KMS-11 (cell line): ENCODE data around the gene SPTB.

Source experiments
- H2AFZ ChIP-seq: fragments of 200-600 bp; sonication (generic); 2 replicates; pipeline ENCODE4 v1.6.1; 2016; ENCODE audit warnings: antibody characterized with exemption, mixed run types, low read depth
- H3K27ac ChIP-seq: fragments of 200-600 bp; sonication (generic); 2 replicates; pipeline ENCODE4 v1.6.1; 2016; ENCODE audit warnings: mild to moderate bottlenecking, mixed run types
- H3K27me3 ChIP-seq: fragments of 200-600 bp; sonication (generic); 2 replicates; pipeline ENCODE4 v1.6.1; 2017; ENCODE audit warnings: mild to moderate bottlenecking, low read depth, mixed run types, moderate library complexity; ENCODE audit not compliant: insufficient read depth
- H3K36me3 ChIP-seq: fragments of 200-600 bp; sonication (generic); 2 replicates; pipeline ENCODE4 v1.6.1; 2017; ENCODE audit warnings: mild to moderate bottlenecking, mixed run types; ENCODE audit not compliant: insufficient read depth
- H3K4me1 ChIP-seq: fragments of 200-600 bp; sonication (generic); 2 replicates; pipeline ENCODE4 v1.6.1; 2016; ENCODE audit warnings: mild to moderate bottlenecking, low read depth, mixed run types; ENCODE audit not compliant: poor library complexity, severe bottlenecking
- H3K4me2 ChIP-seq: fragments of 200-600 bp; sonication (generic); 2 replicates; pipeline ENCODE4 v1.7.0; 2016; ENCODE audit warnings: mild to moderate bottlenecking, mixed run types
- H3K4me3 ChIP-seq: fragments of 200-600 bp; sonication (generic); IDR thresholded peaks from 2 replicates; pipeline ENCODE4 v1.6.1; 2017; ENCODE audit warnings: low read depth, low read length, mixed read lengths; ENCODE audit not compliant: insufficient read depth
- H3K79me2 ChIP-seq: fragments of 200-600 bp; sonication (generic); 2 replicates; pipeline ENCODE4 v1.6.1; 2016; ENCODE audit warnings: low read depth, mixed run types; ENCODE audit not compliant: insufficient read depth
- H3K9ac ChIP-seq: fragments of 200-600 bp; sonication (generic); 2 replicates; pipeline ENCODE4 v1.6.1; 2016; ENCODE audit warnings: mild to moderate bottlenecking, mixed run types
- H4K20me1 ChIP-seq: fragments of 200-600 bp; sonication (generic); 2 replicates; pipeline ENCODE4 v1.6.1; 2016; ENCODE audit warnings: mild to moderate bottlenecking, mixed run types; ENCODE audit not compliant: insufficient read depth
- TF ChIP-seq, protein P1 (sequence below): fragments of 200-600 bp; sonication (generic); conservative IDR thresholded peaks from 2 replicates; pipeline ENCODE4 v1.6.1; 2017; ENCODE audit warnings: low read depth, mild to moderate bottlenecking, antibody characterized with exemption, low read length, moderate library complexity, mixed read lengths

The SPTB gene

DNA sequence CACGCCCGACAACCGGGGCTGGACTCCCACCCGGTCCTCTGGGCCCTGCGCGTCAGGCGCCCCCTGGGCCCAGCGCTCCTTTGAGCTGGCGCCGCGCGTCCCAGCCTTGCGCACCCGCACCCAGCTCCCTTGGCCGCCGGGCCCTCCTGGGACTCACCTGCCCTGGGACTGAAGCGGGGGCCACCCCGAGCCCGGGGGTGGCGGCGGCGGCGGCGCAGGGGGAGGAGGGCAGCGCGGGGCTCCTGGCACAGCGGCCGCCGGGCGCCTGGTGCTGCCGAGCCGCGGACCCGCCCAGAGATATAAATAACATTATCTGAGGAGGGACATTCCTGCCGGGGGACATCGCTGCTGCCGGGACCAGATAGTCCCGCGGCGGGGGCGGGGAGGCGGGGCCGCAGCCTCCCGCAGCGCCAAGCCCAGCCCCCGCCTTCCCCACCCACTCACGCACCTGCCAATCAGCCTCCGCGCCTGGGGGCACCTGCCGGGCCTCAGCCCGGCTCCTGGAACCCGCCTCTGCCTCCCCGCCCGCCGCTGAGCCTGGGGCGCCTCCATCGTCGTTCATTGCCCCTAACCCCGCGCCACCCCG lies at the start of gene SPTB:
Gene SPTB, minus strand, starts transcription at position 273 of the 586 bp plus-strand sequence. CDS start 56,813 bp downstream, outside the sequence.
- Histone ChIP-seq H2AFZ (peak within 1 kb of the TSS; percentile 89), H3K27ac (no peak within 1 kb of the TSS), H3K4me1 (peaks cover 11% of the 10 kb centered on the region), H3K79me2 (no peaks in the 10 kb centered on the region), H3K4me2 (peak within 1 kb of the TSS; percentile 81), H3K4me3 (no peak within 1 kb of the TSS), H3K27me3 (no peaks in the 10 kb centered on the region), H3K36me3 (no peaks in the 10 kb centered on the region), H4K20me1 (no peaks in the 10 kb centered on the region), H3K9ac (peak within 1 kb of the TSS; percentile 25; the same call in 1 of the 2 replicates)
- TF ChIP-seq, protein P1, sequence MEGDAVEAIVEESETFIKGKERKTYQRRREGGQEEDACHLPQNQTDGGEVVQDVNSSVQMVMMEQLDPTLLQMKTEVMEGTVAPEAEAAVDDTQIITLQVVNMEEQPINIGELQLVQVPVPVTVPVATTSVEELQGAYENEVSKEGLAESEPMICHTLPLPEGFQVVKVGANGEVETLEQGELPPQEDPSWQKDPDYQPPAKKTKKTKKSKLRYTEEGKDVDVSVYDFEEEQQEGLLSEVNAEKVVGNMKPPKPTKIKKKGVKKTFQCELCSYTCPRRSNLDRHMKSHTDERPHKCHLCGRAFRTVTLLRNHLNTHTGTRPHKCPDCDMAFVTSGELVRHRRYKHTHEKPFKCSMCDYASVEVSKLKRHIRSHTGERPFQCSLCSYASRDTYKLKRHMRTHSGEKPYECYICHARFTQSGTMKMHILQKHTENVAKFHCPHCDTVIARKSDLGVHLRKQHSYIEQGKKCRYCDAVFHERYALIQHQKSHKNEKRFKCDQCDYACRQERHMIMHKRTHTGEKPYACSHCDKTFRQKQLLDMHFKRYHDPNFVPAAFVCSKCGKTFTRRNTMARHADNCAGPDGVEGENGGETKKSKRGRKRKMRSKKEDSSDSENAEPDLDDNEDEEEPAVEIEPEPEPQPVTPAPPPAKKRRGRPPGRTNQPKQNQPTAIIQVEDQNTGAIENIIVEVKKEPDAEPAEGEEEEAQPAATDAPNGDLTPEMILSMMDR: no peak

DNA sequence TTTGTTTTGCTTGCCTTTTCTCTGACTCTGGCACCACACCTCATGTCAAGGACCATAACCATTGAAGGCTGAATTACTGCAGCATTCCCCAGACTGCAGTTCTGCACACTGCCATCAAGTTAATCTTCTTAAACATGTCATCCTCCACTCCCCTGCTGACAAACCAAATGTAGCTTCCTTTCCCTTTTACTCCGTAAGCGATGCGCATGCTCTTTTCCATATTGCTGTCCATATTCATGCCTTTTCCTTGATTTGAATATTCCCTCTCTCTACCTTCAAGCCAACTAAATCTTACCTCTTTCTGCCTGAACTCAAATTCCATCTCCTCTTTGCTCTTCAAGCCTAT lies 49.3 kb upstream of the SPTB start:
- H3K4me1 ChIP-seq: peaks cover 76% of the 10 kb centered on the region
- no peaks in the 10 kb centered on the region for H3K27me3 ChIP-seq
- no peaks in the 10 kb centered on the region for H3K36me3 ChIP-seq
- no peak overlapping the region for H3K9ac ChIP-seq
- no peak overlapping the region for H3K4me3 ChIP-seq
- TF ChIP-seq, protein P1: no peak
- H3K27ac ChIP-seq: peak overlapping the region; percentile 57
- no peak overlapping the region for H2AFZ ChIP-seq
- H4K20me1 ChIP-seq: no peaks in the 10 kb centered on the region
- H3K4me2 ChIP-seq: peak overlapping the region; percentile 41; the same call in 1 of the 2 replicates
- H3K79me2 ChIP-seq: no peaks in the 10 kb centered on the region

DNA sequence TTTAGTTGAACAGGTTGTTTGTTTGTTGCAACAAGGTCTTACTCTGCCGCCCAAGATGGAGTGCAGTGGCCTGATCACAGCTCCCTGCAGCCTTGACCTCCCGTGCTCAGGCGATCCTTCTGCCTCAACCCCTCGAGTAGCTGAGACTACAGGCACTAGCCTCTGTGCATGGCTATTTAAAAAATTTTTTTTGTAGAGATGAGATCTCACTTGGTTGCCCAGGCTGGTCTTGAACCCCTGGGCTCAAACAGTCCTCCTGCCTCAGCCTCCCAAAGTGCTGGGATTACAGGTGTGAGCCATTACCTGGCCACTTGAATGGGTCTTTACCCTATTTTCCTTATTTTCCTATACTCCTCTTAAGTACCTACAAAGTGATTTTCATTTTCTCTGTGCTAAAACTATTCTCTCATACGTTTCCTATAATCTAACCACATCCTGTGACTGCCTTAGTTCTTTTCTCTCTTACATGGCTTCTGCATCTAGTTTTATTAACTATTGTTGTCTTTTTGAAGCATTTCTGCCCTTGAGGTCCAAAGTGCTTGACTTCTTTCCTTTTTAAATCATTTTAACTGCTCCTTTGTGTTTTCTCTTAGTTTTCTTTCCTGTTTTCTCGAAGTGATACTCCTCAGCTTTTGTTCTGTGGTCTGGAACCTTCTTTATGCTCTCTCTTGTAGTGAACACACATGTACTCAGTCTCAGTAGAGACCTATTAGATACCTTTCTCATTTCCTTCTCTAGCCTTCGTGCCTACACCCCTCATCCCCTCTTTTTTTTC lies 48.7 kb upstream of the SPTB start:
- H3K27me3 ChIP-seq: no peaks in the 10 kb centered on the region
- H3K79me2 ChIP-seq: no peaks in the 10 kb centered on the region
- H3K9ac ChIP-seq: no peak overlapping the region
- TF ChIP-seq, protein P1: no peak
- no peak overlapping the region for H3K4me3 ChIP-seq
- peak overlapping the region; percentile 57 for H3K27ac ChIP-seq
- H4K20me1 ChIP-seq: no peaks in the 10 kb centered on the region
- H3K36me3 ChIP-seq: no peaks in the 10 kb centered on the region
- H2AFZ ChIP-seq: no peak overlapping the region
- peaks cover 73% of the 10 kb centered on the region for H3K4me1 ChIP-seq
- H3K4me2 ChIP-seq: peak overlapping the region; percentile 41; the same call in 1 of the 2 replicates

DNA sequence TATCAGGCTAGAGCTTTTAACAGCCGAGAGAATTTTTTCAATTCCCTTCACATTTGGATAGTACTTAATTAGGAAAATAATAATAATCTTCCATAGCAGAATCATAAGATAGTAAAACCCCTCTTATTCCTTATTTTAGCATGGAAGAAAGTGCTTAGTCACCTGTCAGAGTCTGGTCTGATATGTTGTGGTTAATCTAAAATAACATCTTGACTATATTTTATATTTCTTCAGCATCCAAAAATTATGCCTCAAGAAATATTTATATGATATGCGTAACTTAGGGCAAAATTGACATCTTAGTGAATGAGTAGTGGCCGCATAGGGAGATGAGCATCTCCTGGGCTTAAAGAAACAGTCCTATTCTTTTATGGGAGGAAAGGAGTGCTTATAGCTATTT lies 47.3 kb upstream of the SPTB start:
- H3K4me2 ChIP-seq: no peak overlapping the region
- no peak overlapping the region for H3K27ac ChIP-seq
- H2AFZ ChIP-seq: no peak overlapping the region
- no peaks in the 10 kb centered on the region; the same call in 1 of the 2 replicates for H3K79me2 ChIP-seq
- H3K36me3 ChIP-seq: no peaks in the 10 kb centered on the region
- no peak overlapping the region for H3K4me3 ChIP-seq
- TF ChIP-seq, protein P1: no peak
- H4K20me1 ChIP-seq: no peaks in the 10 kb centered on the region
- H3K9ac ChIP-seq: no peak overlapping the region
- H3K27me3 ChIP-seq: no peaks in the 10 kb centered on the region
- H3K4me1 ChIP-seq: peaks cover 62% of the 10 kb centered on the region
